Activated naive CD8-positive, alpha-beta T cell treated with anti-CD3 and anti-CD28 coated beads for 36 hours (primary cell): Measurements from ENCODE around the gene SLC25A45. TPM values are rescaled to one million over a fixed set of nuclear protein-coding genes. Genes with fewer than 3 reads are reported as not detected.
A peak's percentile ranks its signal among the peaks of the same experiment; 100 is the strongest.

Experiments
- DNase-seq: peaks from one replicate; pipeline ENCODE4 v3.0.0; 2021
- H3K27ac Mint-ChIP-seq: one replicate; pipeline ENCODE4 v1.8.0; 2022; ENCODE audit warnings: mild to moderate bottlenecking, moderate library complexity, mixed read lengths
- H3K27me3 Mint-ChIP-seq: one replicate; pipeline ENCODE4 v1.8.0; 2022; ENCODE audit warnings: mild to moderate bottlenecking, mixed read lengths
- H3K36me3 Mint-ChIP-seq: one replicate; pipeline ENCODE4 v1.8.0; 2021; ENCODE audit warnings: mild to moderate bottlenecking, mixed read lengths
- H3K4me1 Mint-ChIP-seq: one replicate; pipeline ENCODE4 v1.8.0; 2021; ENCODE audit warnings: mixed read lengths
- H3K4me3 Mint-ChIP-seq: one replicate; pipeline ENCODE4 v1.8.0; 2022; ENCODE audit warnings: mild to moderate bottlenecking, moderate library complexity, mixed read lengths
- H3K9me3 Mint-ChIP-seq: one replicate; pipeline ENCODE4 v1.8.0; 2022; ENCODE audit warnings: mixed read lengths
- total RNA-seq, 2 experiments: library from RNA; stranded (reverse); gene quantifications; one replicate each; pipeline ENCODE4 v1.2.3, GENCODE V29; 2021

SLC25A45 gene, protein sequence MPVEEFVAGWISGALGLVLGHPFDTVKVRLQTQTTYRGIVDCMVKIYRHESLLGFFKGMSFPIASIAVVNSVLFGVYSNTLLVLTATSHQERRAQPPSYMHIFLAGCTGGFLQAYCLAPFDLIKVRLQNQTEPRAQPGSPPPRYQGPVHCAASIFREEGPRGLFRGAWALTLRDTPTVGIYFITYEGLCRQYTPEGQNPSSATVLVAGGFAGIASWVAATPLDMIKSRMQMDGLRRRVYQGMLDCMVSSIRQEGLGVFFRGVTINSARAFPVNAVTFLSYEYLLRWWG
- 10 to 100 TPM; 15.4 to 15.7 TPM for total RNA-seq

GRCh38 chr11:65382033-65382803, at the start of gene SLC25A45:
SLC25A45 (minus strand) TSS chr11:65382646; CDS start chr11:65381951, 695 bp downstream.
- peak; percentile 95 for DNase-seq
- no peaks in the 10 kb centered on the region for H3K27me3 Mint-ChIP-seq
- H3K36me3 Mint-ChIP-seq: no peaks in the 10 kb centered on the region
- no peaks in the 10 kb centered on the region for H3K9me3 Mint-ChIP-seq
- H3K27ac Mint-ChIP-seq: peak within 1 kb of the TSS; percentile 99
- peaks cover 50% of the 10 kb centered on the region for H3K4me1 Mint-ChIP-seq
- H3K4me3 Mint-ChIP-seq: peak within 1 kb of the TSS; percentile 87

DNA sequence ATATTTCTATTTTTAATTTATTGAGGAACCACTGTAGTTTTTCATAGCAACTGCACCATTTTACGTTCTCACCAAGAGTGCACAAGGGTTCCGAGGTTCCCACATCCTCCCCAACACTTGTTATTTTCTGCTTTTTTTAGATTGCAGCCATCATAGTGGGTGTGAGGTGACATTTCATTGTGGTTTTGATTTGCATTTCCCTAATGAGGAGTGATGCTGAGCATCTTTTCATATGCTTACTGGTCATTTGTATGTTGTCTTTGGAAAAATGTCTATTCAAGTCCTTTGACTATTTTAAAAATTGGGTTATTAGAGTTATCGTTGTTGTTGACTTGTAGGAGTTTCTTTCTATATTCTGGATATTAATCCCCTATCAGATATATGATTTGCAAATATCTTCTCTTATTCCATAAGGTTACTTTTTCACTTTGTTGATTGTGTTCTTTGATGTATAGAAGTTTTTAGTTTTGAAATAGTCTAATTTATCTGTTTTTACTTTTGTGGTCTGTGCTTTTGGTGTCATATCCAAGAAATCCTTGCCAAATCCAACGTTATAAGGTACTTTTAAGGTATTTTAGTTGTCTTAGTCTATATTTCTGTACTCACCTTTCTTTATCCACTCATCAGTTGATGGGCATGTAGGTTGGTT, 49.1 kb upstream of the SLC25A45 start:
- no peaks in the 10 kb centered on the region for H3K9me3 Mint-ChIP-seq
- no peaks in the 10 kb centered on the region for H3K27me3 Mint-ChIP-seq
- peak; percentile 33 for DNase-seq
- peak overlapping the region; percentile 80 for H3K27ac Mint-ChIP-seq
- peaks cover 34% of the 10 kb centered on the region for H3K36me3 Mint-ChIP-seq
- H3K4me1 Mint-ChIP-seq: peaks cover 89% of the 10 kb centered on the region
- peak overlapping the region; percentile 33 for H3K4me3 Mint-ChIP-seq

DNA sequence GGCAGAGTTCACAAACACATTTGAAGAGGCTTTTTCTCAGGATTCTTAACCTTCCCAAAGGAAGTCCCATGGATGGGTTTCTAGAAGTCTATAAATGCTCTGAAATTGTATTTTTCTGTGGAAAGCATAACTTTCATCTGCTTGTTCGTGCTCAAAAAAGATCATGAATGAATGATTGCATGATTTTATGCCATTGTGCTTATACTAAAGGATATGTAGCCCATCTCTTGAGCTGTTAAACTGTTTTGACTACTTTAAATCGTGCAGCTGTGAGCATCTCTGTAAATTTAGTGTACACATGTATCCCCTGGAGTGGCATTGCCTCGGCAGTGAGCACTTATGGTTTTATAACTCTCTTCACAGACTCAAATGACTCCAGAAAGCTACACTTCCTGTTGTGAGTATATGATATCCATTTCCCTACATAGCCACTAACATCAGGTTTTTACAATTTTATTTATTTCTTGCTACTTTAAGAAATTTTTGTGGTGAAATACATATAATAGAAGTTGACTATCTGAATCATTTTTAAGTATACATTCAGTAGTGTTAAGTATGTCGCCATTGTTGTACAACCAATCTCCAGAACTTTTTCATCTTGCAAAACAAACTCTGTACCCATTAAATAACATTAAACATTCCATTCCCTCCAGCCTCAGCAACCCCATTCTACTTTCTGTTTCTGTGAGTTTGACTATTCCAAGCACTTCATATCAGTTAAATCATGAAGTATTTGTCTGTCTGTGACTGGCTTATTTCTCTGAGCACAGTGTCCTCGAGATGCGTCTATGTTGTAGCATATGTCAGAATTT, 48.2 kb upstream of the SLC25A45 start:
- peaks cover 43% of the 10 kb centered on the region for H3K36me3 Mint-ChIP-seq
- no peaks in the 10 kb centered on the region for H3K9me3 Mint-ChIP-seq
- peak overlapping the region; percentile 99 for H3K27ac Mint-ChIP-seq
- DNase-seq: no peak
- H3K4me3 Mint-ChIP-seq: peak overlapping the region; percentile 100
- H3K27me3 Mint-ChIP-seq: no peaks in the 10 kb centered on the region
- peaks cover 89% of the 10 kb centered on the region for H3K4me1 Mint-ChIP-seq

DNA sequence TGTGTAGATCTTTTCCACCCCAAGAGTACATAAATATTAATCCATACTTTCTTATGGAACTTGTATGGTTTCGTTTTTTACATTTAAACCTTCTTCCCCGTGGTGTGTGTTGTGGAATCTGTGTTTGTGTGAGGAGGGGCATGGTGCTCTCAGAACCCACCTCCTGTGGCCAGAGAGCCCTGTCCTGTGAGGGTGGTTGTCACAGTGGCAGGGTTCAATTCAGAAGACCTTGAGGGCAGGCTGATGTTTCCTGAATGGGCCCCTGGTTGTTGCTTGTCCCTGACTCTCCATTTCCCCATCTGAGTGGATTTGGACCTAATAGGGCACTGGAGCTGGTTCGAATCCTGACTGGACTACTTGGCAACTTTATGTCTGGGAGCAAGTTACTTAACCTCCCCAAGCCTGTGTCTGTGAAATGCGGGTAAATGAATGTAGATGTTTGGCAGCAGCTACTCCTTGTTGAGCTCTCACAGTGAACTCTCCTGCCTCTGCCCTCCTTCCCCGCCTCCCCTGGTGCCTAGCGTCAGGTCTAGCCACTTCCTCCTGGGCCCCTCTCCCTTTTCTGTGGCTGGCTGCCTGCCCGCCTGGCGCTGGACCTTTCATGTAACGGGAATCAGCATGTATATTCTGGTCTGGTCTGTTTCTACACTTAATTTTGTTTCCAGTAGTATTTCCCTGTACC, 47.4 kb upstream of the SLC25A45 start:
- Mint-ChIP-seq H3K4me1 (peaks cover 89% of the 10 kb centered on the region), H3K27me3 (peaks cover 4% of the 10 kb centered on the region), H3K36me3 (peaks cover 49% of the 10 kb centered on the region), H3K4me3 (peak overlapping the region; percentile 100), H3K27ac (peak overlapping the region; percentile 99), H3K9me3 (no peaks in the 10 kb centered on the region)
- DNase-seq: peak; percentile 51

GRCh38 chr11:65429068-65429681, 46.7 kb upstream of the SLC25A45 start:
- Mint-ChIP-seq H3K4me1 (peaks cover 89% of the 10 kb centered on the region), H3K9me3 (no peaks in the 10 kb centered on the region), H3K36me3 (peaks cover 54% of the 10 kb centered on the region), H3K4me3 (peak overlapping the region; percentile 100), H3K27ac (peak overlapping the region; percentile 99), H3K27me3 (peaks cover 11% of the 10 kb centered on the region)
- no peak for DNase-seq

DNA sequence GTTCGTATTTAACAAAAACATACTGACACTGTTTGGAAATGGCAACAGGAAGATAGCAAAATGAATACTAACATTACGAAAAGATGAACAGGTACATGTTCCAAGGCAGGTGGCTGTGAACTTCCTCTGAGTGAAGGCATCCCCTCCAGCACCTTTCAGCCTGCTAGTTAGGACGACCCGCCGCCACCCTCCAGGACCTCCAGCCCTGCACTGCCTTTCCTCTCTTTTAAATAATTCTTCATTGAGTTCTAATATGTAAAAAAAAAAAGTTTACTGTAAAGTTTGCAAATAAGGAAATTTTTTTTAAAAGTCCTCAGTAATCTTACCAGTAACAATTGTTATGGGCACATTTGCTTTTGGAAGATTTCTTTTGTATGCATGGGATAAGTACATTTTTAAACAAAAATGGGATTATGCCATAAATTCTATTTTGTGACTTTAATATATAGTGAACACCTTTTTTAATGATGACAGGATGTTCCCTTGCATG, 46.2 kb upstream of the SLC25A45 start:
- H3K4me3 Mint-ChIP-seq: peak overlapping the region; percentile 100
- peak overlapping the region; percentile 99 for H3K27ac Mint-ChIP-seq
- H3K36me3 Mint-ChIP-seq: peaks cover 59% of the 10 kb centered on the region
- DNase-seq: no peak
- H3K9me3 Mint-ChIP-seq: no peaks in the 10 kb centered on the region
- H3K4me1 Mint-ChIP-seq: peaks cover 87% of the 10 kb centered on the region
- H3K27me3 Mint-ChIP-seq: peaks cover 14% of the 10 kb centered on the region

DNA sequence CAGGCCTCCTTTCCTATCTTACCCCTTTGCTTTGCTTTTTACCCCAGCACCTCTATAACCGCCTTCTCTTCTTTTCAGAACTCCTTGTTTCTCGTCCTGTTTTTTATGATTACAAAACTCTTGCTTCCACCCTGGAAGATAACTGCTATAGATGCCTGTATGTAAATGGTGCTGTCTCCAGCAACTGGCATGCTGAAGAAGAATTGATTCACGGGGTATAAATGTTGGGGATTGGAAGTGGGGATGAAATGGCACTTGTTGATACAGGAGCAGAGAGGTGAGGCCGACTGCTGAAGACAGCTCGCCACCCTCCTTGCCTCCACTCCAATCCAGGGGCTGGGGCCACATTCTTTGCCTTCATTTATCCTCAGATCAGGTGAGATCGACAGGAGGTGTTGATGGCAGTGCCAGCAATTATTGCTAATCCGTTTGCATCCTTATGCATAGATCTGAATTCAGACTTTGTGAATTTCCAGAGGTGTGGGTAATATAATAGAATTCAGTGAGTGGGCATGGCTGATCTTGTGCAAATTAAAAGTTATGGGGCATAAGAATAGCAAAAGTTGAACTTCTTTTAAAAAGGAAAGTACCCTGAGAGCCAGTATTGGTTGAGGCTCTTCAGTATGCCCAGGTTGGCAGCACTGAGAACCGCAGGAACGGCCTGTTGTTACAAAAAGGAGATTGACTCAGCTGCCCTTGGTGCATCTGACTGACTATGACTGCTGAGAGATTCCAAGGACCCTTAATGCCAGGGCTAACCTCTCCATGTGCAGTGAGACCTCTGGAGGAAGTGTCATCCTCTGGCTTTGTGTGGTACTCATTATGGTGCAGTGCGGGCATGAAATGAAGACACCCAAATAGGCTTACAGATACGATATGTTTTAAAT, 45.5 kb upstream of the SLC25A45 start:
- H3K4me3 Mint-ChIP-seq: peak overlapping the region; percentile 100
- peak overlapping the region; percentile 99 for H3K27ac Mint-ChIP-seq
- peaks cover 63% of the 10 kb centered on the region for H3K36me3 Mint-ChIP-seq
- peak; percentile 37 for DNase-seq
- H3K9me3 Mint-ChIP-seq: peaks cover under 1% of the 10 kb centered on the region
- H3K27me3 Mint-ChIP-seq: peaks cover 21% of the 10 kb centered on the region
- peaks cover 87% of the 10 kb centered on the region for H3K4me1 Mint-ChIP-seq

DNA sequence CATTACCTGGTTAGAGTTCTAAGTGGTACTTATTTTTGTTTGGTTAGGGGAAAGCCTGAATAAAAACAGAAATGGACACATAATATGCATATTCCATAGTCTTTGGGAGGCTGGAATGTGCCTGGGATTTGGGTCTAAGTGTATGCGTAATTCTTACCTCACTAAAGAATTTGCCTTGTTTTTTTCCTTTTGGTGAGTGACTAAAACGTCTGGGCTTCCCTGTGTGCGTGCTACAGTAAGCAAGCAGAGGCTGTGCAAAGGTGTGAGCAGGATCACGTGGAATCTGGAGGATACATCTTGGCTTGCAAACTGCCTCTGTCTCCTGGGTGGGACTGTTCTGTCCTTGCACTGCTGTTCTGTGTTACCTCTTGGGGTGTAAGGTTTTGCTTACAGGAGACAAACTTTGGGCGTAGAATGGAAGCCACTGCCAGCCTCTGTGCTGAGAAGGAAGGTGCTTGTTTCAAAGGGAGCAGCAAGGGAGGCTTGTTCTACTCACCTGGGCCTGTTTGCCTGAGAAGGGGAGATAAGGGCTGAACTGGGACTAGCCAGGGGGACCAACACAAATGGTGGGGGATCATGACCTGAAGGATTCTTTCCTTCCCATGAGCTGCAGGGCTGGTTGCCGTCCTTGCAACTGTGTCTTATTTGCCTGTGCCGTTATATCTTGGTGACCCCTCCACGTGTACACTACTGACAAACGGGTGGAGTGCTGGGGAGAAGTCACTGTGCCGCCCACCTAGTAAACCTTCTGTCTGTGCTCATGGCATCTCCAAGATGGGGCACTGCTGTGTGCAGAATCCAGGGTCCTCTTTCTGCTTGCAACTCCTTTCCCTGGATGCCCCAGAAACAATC, 44.6 kb upstream of the SLC25A45 start:
- Mint-ChIP-seq H3K27me3 (peaks cover 28% of the 10 kb centered on the region), H3K36me3 (peaks cover 67% of the 10 kb centered on the region), H3K4me1 (peaks cover 85% of the 10 kb centered on the region), H3K4me3 (peak overlapping the region; percentile 100), H3K27ac (peak overlapping the region; percentile 99), H3K9me3 (peaks cover 5% of the 10 kb centered on the region)
- peak; percentile 42 for DNase-seq

DNA sequence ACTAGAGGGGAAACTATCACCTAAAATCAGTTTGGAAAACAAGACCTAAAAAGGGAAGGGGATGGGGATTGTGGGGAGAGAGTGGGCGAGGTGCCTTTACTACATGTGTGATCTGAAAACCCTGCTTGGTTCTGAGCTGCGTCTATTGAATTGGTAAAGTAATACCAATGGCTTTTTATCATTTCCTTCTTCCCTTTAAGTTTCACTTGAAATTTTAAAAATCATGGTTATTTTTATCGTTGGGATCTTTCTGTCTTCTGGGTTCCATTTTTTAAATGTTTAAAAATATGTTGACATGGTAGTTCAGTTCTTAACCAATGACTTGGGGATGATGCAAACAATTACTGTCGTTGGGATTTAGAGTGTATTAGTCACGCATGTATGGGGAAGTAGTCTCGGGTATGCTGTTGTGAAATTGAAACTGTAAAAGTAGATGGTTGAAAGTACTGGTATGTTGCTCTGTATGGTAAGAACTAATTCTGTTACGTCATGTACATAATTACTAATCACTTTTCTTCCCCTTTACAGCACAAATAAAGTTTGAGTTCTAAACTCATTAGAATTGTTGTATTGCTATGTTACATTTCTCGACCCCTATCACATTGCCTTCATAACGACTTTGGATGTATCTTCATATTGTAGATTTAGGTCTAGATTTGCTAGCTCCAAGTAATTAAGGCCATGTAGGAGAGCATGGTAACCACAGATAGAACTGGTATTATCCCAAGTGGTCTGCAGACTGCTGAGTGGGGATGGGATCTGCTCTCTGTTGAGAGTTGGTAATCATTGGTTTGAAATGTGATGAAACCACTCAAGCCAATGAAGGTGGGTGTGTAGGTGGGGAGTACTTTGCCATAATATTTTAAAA, 43.8 kb upstream of the SLC25A45 start:
- Mint-ChIP-seq H3K9me3 (peaks cover 5% of the 10 kb centered on the region), H3K27ac (peak overlapping the region; percentile 99), H3K4me3 (peak overlapping the region; percentile 100), H3K36me3 (peaks cover 64% of the 10 kb centered on the region), H3K4me1 (peaks cover 76% of the 10 kb centered on the region), H3K27me3 (peaks cover 28% of the 10 kb centered on the region)
- no peak for DNase-seq

DNA sequence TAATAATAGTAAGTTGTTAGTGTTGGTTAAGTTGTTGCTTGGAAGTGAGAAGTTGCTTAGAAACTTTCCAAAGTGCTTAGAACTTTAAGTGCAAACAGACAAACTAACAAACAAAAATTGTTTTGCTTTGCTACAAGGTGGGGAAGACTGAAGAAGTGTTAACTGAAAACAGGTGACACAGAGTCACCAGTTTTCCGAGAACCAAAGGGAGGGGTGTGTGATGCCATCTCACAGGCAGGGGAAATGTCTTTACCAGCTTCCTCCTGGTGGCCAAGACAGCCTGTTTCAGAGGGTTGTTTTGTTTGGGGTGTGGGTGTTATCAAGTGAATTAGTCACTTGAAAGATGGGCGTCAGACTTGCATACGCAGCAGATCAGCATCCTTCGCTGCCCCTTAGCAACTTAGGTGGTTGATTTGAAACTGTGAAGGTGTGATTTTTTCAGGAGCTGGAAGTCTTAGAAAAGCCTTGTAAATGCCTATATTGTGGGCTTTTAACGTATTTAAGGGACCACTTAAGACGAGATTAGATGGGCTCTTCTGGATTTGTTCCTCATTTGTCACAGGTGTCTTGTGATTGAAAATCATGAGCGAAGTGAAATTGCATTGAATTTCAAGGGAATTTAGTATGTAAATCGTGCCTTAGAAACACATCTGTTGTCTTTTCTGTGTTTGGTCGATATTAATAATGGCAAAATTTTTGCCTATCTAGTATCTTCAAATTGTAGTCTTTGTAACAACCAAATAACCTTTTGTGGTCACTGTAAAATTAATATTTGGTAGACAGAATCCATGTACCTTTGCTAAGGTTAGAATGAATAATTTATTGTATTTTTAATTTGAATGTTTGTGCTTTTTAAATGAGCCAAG, 42.9 kb upstream of the SLC25A45 start:
- Mint-ChIP-seq H3K27me3 (peaks cover 28% of the 10 kb centered on the region), H3K36me3 (peaks cover 67% of the 10 kb centered on the region), H3K4me1 (peaks cover 74% of the 10 kb centered on the region), H3K4me3 (peak overlapping the region; percentile 100), H3K9me3 (peaks cover 5% of the 10 kb centered on the region), H3K27ac (peak overlapping the region; percentile 99)
- DNase-seq: peak; percentile 82
